ENCODE results near the gene FRMPD2.
"Not testable (repeated sequence)": the region's sequence is repeated elsewhere in the genome, so short reads cannot be mapped to it uniquely, and the experiment has no call there.

DNA sequence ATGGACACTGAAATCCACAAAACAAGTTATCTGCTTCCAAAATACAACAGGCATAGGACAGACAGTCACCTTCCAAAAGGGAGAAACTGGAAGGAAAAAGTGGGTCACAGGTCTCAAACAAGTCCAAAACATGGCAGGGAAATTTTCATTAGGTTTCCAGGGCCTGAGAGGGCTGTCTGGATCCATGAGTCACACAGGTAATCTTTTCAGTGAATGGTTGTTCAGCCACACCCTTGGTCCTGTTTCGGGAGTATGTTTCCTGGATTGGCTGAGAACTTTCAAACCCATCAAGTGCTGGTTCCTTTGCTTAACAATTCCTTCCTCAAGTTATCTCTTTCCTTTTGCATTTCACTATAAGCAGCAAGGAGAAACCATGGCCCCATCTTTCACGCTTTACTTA lies 145.5 kb downstream of the FRMPD2 start:
- TF ChIP-seq, protein P1, sequence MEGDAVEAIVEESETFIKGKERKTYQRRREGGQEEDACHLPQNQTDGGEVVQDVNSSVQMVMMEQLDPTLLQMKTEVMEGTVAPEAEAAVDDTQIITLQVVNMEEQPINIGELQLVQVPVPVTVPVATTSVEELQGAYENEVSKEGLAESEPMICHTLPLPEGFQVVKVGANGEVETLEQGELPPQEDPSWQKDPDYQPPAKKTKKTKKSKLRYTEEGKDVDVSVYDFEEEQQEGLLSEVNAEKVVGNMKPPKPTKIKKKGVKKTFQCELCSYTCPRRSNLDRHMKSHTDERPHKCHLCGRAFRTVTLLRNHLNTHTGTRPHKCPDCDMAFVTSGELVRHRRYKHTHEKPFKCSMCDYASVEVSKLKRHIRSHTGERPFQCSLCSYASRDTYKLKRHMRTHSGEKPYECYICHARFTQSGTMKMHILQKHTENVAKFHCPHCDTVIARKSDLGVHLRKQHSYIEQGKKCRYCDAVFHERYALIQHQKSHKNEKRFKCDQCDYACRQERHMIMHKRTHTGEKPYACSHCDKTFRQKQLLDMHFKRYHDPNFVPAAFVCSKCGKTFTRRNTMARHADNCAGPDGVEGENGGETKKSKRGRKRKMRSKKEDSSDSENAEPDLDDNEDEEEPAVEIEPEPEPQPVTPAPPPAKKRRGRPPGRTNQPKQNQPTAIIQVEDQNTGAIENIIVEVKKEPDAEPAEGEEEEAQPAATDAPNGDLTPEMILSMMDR (IDR thresholded peaks at IDR 0.05) = not testable (repeated sequence)
- not testable (repeated sequence) for TF ChIP-seq CBFB (CRISPR knock-in tag; IDR thresholded peaks at IDR 0.05; ENCODE audit: low read depth); ZNF263 (CRISPR knock-in tag; IDR thresholded peaks at IDR 0.05; ENCODE audit: low read depth); ESRRA (CRISPR knock-in tag; IDR thresholded peaks at IDR 0.05; ENCODE audit: borderline replicate concordance)

Measured in WTC11 (cell line).